ENCODE measurements around the gene CCDC57. TPM values are rescaled to one million over a fixed set of nuclear protein-coding genes. Genes with fewer than 3 reads are reported as not detected.
"Not testable (repeated sequence)": the region's sequence is repeated elsewhere in the genome, so short reads cannot be mapped to it uniquely, and the experiment has no call there.

The CCDC57 gene
- polyA plus RNA-seq, 1 donor, result 31.7 TPM

- no peak for DNase-seq (ENCODE audit: low read depth)
Measured at GRCh38 chr17:82204831-82205719, 7.6 kb downstream of the CCDC57 start.

DNA sequence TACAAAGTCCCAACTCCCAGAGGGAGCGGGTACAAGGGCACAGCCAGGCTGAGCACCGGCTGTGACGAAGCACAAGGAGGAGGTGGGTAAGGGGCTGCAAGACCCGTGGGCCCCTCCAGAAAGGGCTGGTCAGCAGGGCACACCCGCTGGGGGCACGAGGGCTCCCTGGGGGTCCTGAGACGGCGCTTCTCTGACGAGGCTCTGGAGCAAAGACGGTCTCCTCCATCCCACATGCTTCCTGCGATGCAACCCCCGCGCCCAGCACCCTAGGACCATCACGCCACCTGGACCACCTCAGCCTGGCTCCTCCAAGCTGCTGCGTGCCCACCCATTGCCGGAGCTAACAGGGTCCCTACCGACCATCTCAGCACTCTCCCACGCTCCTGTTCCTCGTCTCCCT lies 8.7 kb downstream of the CCDC57 start:
- no peak for DNase-seq (ENCODE audit: low read depth)

DNA sequence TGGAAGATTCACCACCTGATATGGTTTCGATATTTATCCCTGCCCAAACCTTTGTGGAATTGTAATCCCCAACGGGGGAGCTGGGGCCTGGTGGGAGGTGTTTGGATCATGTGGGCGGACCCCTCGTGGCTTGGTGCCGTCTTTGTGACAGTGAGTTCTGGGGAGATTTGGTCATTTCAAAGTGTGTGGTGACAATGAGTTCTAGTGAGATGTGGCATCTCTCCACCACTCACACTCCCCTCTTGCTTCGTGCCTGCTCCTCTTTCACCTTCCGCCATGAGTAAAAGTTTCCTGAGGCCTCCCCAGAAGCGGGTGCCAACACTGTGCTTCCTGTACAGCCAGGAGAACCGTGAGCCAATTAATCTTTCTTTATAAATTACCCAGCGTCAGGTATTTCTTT lies 9.7 kb downstream of the CCDC57 start:
- DNase-seq (ENCODE audit: low read depth), result no peak

DNA sequence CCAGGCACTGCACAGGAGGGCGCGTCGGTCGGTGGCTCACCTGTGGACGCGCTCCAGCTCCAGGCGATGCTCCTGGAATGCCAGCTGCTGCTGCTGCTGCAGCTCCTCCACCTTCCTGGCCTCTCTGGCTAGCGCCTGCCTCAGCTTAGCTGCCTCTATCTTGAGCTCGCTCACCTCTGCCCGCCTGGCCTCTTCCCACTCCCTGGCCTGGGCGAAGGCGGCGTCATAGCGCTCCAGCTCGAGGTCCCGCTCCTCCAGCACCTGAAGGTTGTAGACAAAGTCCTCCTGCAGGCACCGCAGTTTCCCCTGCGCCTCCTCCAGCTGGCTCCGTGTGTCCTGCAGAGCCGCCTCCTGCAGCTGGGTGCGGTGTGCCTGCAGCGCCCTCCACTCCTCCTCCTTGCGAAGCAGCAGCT lies 11.1 kb downstream of the CCDC57 start:
- DNase-seq (ENCODE audit: low read depth), result no peak

GRCh38 chr17:82200743-82201497 lies 11.7 kb downstream of the CCDC57 start:
- DNase-seq (ENCODE audit: low read depth), result no peak

- DNase-seq (ENCODE audit: low read depth), result no peak
Measured at GRCh38 chr17:82200135-82200534, 12.5 kb downstream of the CCDC57 start.

DNA sequence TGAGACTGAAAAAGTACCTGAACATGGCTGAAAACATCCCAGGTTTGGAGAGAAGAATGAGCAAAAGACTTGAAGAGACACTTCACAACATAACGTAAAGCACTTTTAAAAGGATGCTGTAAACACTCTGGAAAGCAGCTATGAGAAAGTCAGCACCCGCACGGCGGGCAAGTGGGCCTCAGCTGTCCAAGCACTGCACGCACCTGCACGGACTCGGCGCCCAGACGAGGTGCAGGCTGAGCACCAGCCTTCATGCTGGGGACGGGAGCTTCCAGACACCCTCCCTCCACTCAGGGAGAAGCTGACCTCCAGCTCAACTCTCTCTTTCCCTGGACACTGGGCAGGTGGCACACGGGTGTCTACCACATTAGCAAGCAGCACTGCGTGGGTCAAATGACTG lies 13.1 kb downstream of the CCDC57 start:
- DNase-seq (ENCODE audit: low read depth), result no peak

- no peak for DNase-seq (ENCODE audit: low read depth)
Measured at GRCh38 chr17:82198092-82198491, 14.6 kb downstream of the CCDC57 start.

DNA sequence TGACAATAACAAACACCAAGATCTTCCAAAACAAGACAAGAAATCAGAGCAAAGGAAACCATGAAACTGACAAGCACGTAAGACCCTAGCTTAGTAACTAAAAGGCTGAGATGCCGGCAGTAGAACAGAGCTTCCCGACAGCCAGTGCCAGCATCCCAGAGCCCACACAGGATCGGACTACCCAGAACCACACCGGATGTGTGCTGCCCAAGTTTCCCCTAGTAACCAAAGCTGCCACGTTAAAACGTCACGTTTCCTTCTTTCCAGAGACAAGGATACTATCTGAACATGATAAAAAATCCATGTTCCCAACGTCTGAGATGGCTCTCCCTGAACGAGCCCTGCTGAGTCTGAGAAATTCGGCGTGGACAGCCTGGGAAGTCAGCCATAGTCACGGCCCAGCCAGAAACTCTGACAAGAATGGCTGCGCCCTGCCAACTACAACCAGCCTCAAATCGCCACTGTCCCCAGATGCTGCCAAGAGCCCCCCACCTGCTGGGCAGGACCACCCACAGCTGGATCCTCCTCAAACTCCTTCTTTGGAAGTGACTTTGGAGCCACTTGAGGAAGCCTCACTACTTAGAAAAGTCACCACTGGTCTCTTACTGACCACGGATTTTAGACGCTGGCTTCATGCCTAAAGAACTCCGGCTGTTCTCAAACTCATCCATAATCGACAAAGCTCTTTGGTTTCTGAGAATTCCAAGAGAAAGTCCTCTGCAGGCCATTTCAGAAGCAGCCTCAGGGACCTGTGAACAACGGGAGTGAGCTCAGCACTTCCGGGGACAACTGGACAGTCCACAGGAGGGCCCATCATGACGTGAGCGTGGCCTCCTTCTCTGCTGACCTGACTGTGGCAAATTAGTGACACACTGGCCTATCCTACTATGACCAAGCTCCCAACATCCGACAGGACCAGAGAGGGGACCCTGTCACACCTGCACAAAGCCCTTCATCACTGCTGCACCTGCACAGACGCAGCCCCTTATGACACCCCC lies 16.7 kb downstream of the CCDC57 start:
- DNase-seq (ENCODE audit: low read depth), result no peak

GRCh38 chr17:82194765-82195164 lies 17.9 kb downstream of the CCDC57 start:
- no peak for DNase-seq (ENCODE audit: low read depth)

- no peak for DNase-seq (ENCODE audit: low read depth)
Measured at GRCh38 chr17:82193520-82194220, 19.0 kb downstream of the CCDC57 start.

- DNase-seq (ENCODE audit: low read depth), result not testable (repeated sequence)
Measured at GRCh38 chr17:82193050-82193449, 19.6 kb downstream of the CCDC57 start.

- no peak for DNase-seq (ENCODE audit: low read depth)
Measured at GRCh38 chr17:82188001-82188961, 24.4 kb downstream of the CCDC57 start.

DNA sequence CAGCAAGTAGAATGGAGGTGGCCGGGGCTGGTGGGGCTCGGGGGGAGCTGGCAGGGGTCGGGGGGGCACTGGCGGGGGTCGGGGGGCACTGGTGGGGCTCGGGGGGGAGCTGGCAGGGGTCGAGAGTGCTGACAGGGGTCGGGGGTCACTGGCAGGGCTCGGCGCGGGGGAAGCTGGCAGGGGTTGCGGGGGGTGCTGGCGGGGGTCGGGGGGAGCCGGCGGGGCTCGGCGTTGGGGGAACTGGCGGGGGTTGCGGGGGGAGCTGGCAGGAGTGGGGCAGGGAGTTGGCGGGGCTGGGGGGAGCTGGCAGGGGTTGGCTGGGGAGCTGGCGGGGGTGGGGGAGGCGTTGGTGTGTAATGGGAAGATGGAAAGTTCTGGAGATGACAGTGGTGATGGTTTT lies 25.1 kb downstream of the CCDC57 start:
- no peak for DNase-seq (ENCODE audit: low read depth)

GRCh38 chr17:82186221-82186620 lies 26.4 kb downstream of the CCDC57 start:
- no peak for DNase-seq (ENCODE audit: low read depth)

GRCh38 chr17:82184761-82185160 lies 27.9 kb downstream of the CCDC57 start:
- DNase-seq (ENCODE audit: low read depth), result no peak

- no peak for DNase-seq (ENCODE audit: low read depth)
Measured at GRCh38 chr17:82180776-82181528, 31.7 kb downstream of the CCDC57 start.

GRCh38 chr17:82179946-82180475 lies 32.6 kb downstream of the CCDC57 start:
- DNase-seq (ENCODE audit: low read depth), result no peak

DNA sequence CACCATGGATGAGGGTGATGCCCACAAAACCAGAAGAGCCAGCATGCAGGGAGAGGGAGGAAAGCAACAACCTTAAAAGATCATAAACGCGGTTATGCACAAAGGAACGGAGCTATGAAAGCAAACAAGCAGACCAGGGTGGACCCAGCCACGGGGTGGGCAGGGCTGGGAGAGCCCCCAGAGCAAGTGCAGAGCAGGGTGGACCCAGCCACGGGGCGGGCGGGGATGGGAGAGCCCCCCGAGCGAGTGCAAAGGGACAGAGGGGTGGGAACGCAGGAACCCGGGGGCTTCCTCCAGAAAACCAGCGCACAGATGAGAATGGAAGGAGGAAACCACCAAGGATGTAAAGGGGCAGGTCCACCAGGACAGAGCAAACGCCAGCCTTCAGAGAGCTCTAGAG lies 33.2 kb downstream of the CCDC57 start:
- DNase-seq (ENCODE audit: low read depth), result no peak

All from forelimb muscle (tissue), 1 donor.